HepG2 (cell line): ENCODE measurements around the gene CSNK1E. TPM values are rescaled to one million over a fixed set of nuclear protein-coding genes. Genes with fewer than 3 reads are reported as not detected.

Experiments used
- ATAC-seq: fragments of 200-7000 bp; cut with Tn5 transposase; 3 replicates; pipeline ENCODE4 v1.9.1; 2020; ENCODE audit warnings: mild to moderate bottlenecking, moderate library complexity
- BruUV-seq: library from RNA; stranded (reverse); fragments of 400-500 nt; replicated peaks from 2 replicates; lab custom pipeline; 2021; lab: Mats Ljungman, UMichigan
- CTCF ChIA-PET: fragments of 300-600 bp; formaldehyde crosslinking; extraction: SDS; loops from one replicate; lab custom pipeline; 2021; ENCODE audit warnings: low total read pairs, inconsistent platforms, low intra/inter-chr PET ratio; lab: Yijun Ruan, JAX
- POLR2A ChIA-PET: fragments of 350-600 bp; sonication (Branson Sonifier 250); formaldehyde crosslinking; loops from one replicate; lab custom pipeline; 2020; ENCODE audit warnings: antibody characterized with exemption, inconsistent platforms; lab: Yijun Ruan, JAX
- DNase-seq: peaks from one replicate; pipeline ENCODE4 v3.0.0-alpha.2; 2015; ENCODE audit warnings: low spot score
- FAIRE-seq: peaks from 3 replicates; lab custom pipeline; 2011; peaks lifted over from hg19 to GRCh38; lab: Jason Lieb, UNC
- H2AFZ ChIP-seq: one replicate; pipeline ENCODE4 v1.6.1; 2011; ENCODE audit warnings: low read length, inconsistent platforms
- H3K27ac ChIP-seq: fragments of 300-600 bp; 3 replicates; pipeline ENCODE4 v1.8.0; 2011; ENCODE audit warnings: mixed run types, mild to moderate bottlenecking, mixed read lengths, low read length, inconsistent platforms; ENCODE audit not compliant: insufficient read depth; ENCODE audit errors: extremely low read length
- H3K27me3 ChIP-seq, 2 experiments: fragments of 200-600 bp in 1 of 2; 2 replicates in 1 of 2; 3 replicates in 1 of 2; pipeline versions ENCODE4 v1.6.0 to v1.8.0; 2011; ENCODE audit warnings: low read length in 2 of 2, mild to moderate bottlenecking in 2 of 2, moderate library complexity in 2 of 2, inconsistent platforms in 1 of 2; ENCODE audit not compliant: insufficient read depth in 2 of 2, control insufficient read depth in 1 of 2
- H3K36me3 ChIP-seq, 2 experiments: fragments of 200-600 bp in 1 of 2; replicated peaks in 1 of 2; 2 replicates in 1 of 2; 3 replicates in 1 of 2; pipeline versions ENCODE4 v1.5.1 to v1.8.0; 2011; ENCODE audit warnings: low read length in 2 of 2, inconsistent platforms in 1 of 2; ENCODE audit not compliant: insufficient read depth in 2 of 2, control insufficient read depth in 1 of 2
- H3K4me1 ChIP-seq: 2 replicates; pipeline ENCODE4 v1.5.1; 2012; ENCODE audit warnings: low read length, inconsistent platforms; ENCODE audit not compliant: insufficient read depth
- H3K4me2 ChIP-seq: 2 replicates; pipeline ENCODE4 v1.6.0; 2011; ENCODE audit warnings: low read depth, low read length, inconsistent platforms
- H3K4me3 ChIP-seq, 3 experiments: fragments of 200-600 bp in 1 of 3; sonication (generic), shearing (Covaris generic) in 1 of 3; replicated peaks in 1 of 3; 2 replicates each; pipeline ENCODE4 v1.5.1; 2011 to 2016; ENCODE audit warnings: low read length in 3 of 3, inconsistent platforms in 2 of 3, low read depth in 2 of 3, mild to moderate bottlenecking in 2 of 3, control low read depth in 1 of 3, mixed read lengths in 1 of 3; ENCODE audit not compliant: insufficient read depth in 1 of 3
- H3K79me2 ChIP-seq: one replicate; pipeline ENCODE4 v1.6.1; 2011; ENCODE audit warnings: low read length, inconsistent platforms; ENCODE audit not compliant: insufficient read depth
- H3K9ac ChIP-seq: 2 replicates; pipeline ENCODE4 v1.6.0; 2011; ENCODE audit warnings: mild to moderate bottlenecking, low read depth, low read length, inconsistent platforms; ENCODE audit not compliant: insufficient read depth
- H3K9me3 ChIP-seq: 2 replicates; pipeline ENCODE4 v1.5.1; 2012; ENCODE audit warnings: mild to moderate bottlenecking, low read length
- H4K20me1 ChIP-seq: 2 replicates; pipeline ENCODE4 v1.6.0; 2011; ENCODE audit warnings: inconsistent platforms, mild to moderate bottlenecking, low read length, moderate library complexity; ENCODE audit not compliant: insufficient read depth
- CBX2 ChIP-seq, 2 experiments: fragments of 200-600 bp in 1 of 2; sonication (generic); formaldehyde crosslinking in 1 of 2; IDR thresholded peaks; 2 replicates each; pipeline versions ENCODE4 v1.7.0 to v1.8.1; 2018 to 2022; ENCODE audit warnings: low read depth in 2 of 2, low read length in 1 of 2, mild to moderate bottlenecking in 1 of 2, missing genetic modification reagents in 1 of 2
- HIC2 ChIP-seq: sonication (generic); formaldehyde crosslinking; IDR thresholded peaks from 2 replicates; pipeline ENCODE4 v1.9.0; 2022; ENCODE audit warnings: low read depth, missing genetic modification reagents
- JARID2 ChIP-seq: sonication (generic); formaldehyde crosslinking; IDR thresholded peaks from 2 replicates; pipeline ENCODE4 v1.8.1; 2023; ENCODE audit warnings: missing genetic modification reagents, inconsistent platforms; ENCODE audit not compliant: insufficient replicate concordance
- MIER3 ChIP-seq: IDR thresholded peaks from 2 replicates; pipeline ENCODE4 v1.6.1; 2016; ENCODE audit warnings: missing compliant biosample characterization, borderline replicate concordance
- NFE2L2 ChIP-seq: fragments of 150-350 bp; IDR thresholded peaks from 2 replicates; pipeline ENCODE4 v1.6.1; 2014; ENCODE audit warnings: low read length
- PTBP1 ChIP-seq: fragments of 200-400 bp; formaldehyde crosslinking; IDR thresholded peaks from 2 replicates; pipeline ENCODE4 v1.6.1; 2018; ENCODE audit warnings: low read length, low read depth; ENCODE audit not compliant: poor library complexity, severe bottlenecking
- REST ChIP-seq, 2 experiments: IDR thresholded peaks; 2 replicates each; pipeline ENCODE4 v1.6.1; 2011 to 2012; ENCODE audit warnings: low read length in 2 of 2, borderline replicate concordance in 1 of 2, low read depth in 1 of 2, mild to moderate bottlenecking in 1 of 2, moderate library complexity in 1 of 2
- TOPORS ChIP-seq: sonication (generic); formaldehyde crosslinking; IDR thresholded peaks from 2 replicates; pipeline ENCODE4 v1.8.0; 2023; ENCODE audit warnings: mild to moderate bottlenecking, missing genetic modification reagents
- UBTF ChIP-seq: sonication (generic); formaldehyde crosslinking; IDR thresholded peaks from 2 replicates; pipeline ENCODE4 v1.4.0; 2020; ENCODE audit warnings: mild to moderate bottlenecking, missing genetic modification reagents
- USF2 ChIP-seq, 2 experiments: sonication (generic) in 1 of 2; formaldehyde crosslinking in 1 of 2; IDR thresholded peaks; 2 replicates each; pipeline versions ENCODE4 v1.5.1 to v1.6.1; 2011 to 2020; ENCODE audit warnings: borderline replicate concordance in 1 of 2, low read depth in 1 of 2, low read length in 1 of 2, mild to moderate bottlenecking in 1 of 2, missing genetic modification reagents in 1 of 2, moderate library complexity in 1 of 2
- ZNF12 ChIP-seq: sonication (generic); formaldehyde crosslinking; IDR thresholded peaks from 2 replicates; pipeline ENCODE4 v1.5.0; 2020; ENCODE audit warnings: missing genetic modification reagents
- ZNF143 ChIP-seq: sonication (generic); formaldehyde crosslinking; IDR thresholded peaks from 2 replicates; pipeline ENCODE4 v1.4.0; 2020; ENCODE audit warnings: missing genetic modification reagents
- ZNF264 ChIP-seq: sonication (generic); formaldehyde crosslinking; IDR thresholded peaks from 2 replicates; pipeline ENCODE4 v1.4.0; 2020; ENCODE audit warnings: missing genetic modification reagents
- WGBS: methylation state at CpG from one replicate; pipeline ENCODE4 v1.1.6; 2017; ENCODE audit warnings: low lambda C conversion rate; 5-methylcytosine and 5-hydroxymethylcytosine counted together
- in situ Hi-C: cut with HindIII; loops from 2 replicates; pipeline ENCODE4 v1.10.0; 2017; ENCODE audit warnings: low pct_unique_long_range_greater_than_20kb; ENCODE audit not compliant: extremely low pct_ligation_motif_present
- intact Hi-C: fragments of 100-400 bp; cut with micrococcal nuclease; formaldehyde crosslinking; loops from one replicate; pipeline ENCODE4 v1.10.0; 2022; ENCODE audit not compliant: unreplicated experiment
- polyA plus RNA-seq, 8 experiments: library from polyadenylated mRNA; depleted of rRNA in 3 of 8; stranded (reverse) in 7 of 8; unstranded in 1 of 8; fragments of >200 nt; fragmentation: Illumina TruSeq in 4 of 8; extraction: Trizol in 4 of 8; gene quantifications; 2 replicates each; pipeline versions ENCODE4 v1.2.1 to v1.2.3, GENCODE V29; 2011 to 2016; ENCODE audit warnings: low read depth in 4 of 8, missing spikeins in 1 of 8, mixed read lengths in 1 of 8; ENCODE audit not compliant: insufficient read depth in 1 of 8
- total RNA-seq, 5 experiments: library from RNA; depleted of rRNA; stranded (reverse); fragments of >200 nt; fragmentation: Illumina TruSeq; extraction: Trizol; gene quantifications; 2 replicates each; pipeline ENCODE4 v1.2.3, GENCODE V29; 2016; ENCODE audit warnings: low read depth in 1 of 5

Gene CSNK1E
- total and polyA plus RNA-seq, 2 of the 13 experiments (the other 11 are each of a cell fraction or from before 2014, with no cell fraction given) = 34.7 to 129 TPM

GRCh38 chr22:38246692-38247091 lies 70.5 kb downstream of the CSNK1E start:
- Histone ChIP-seq H2AFZ (no peak overlapping the region), H3K9ac (no peak overlapping the region), H4K20me1 (0 out of 2 replicates have a peak, but pooled peaks cover 7% of the 10 kb centered on the region), H3K4me3 (no peak overlapping the region), H3K4me1 (peaks cover 15% of the 10 kb centered on the region), H3K4me2 (no peak overlapping the region), H3K36me3 (peaks cover 11 to 30% of the 10 kb centered on the region in 2 experiments; a peak in 4 of 5 replicates), H3K27ac (no peak overlapping the region), H3K27me3 (no peaks in the 10 kb centered on the region), H3K9me3 (no peaks in the 10 kb centered on the region), H3K79me2 (peaks cover 7% of the 10 kb centered on the region)
- 98% methylated on average over 5 of the region's 5 CpGs for WGBS
- no TSS peak for BruUV-seq
- ChIA-PET POLR2A (no interaction called here), CTCF (no interaction called here)
- no peak for FAIRE-seq
- intact Hi-C loops (no loop called here), in situ Hi-C loops (no loop called here)
- no peak for DNase-seq
- ATAC-seq = no peak
- TF ChIP-seq USF2 (IDR thresholded peaks at IDR 0.05; ENCODE audit: low read depth, low read length) (no peak), USF2 (CRISPR knock-in tag; IDR thresholded peaks at IDR 0.05; ENCODE audit: borderline replicate concordance) (no peak), HIC2 (CRISPR knock-in tag) (no peak), NFE2L2 (no peak), JARID2 (no peak), ZNF12 (CRISPR knock-in tag) (no peak), PTBP1 (no peak), UBTF (CRISPR knock-in tag) (no peak), TOPORS (CRISPR knock-in tag) (no peak), CBX2 (IDR thresholded peaks at IDR 0.05; ENCODE audit: low read depth, low read length) (no peak), CBX2 (CRISPR knock-in tag; IDR thresholded peaks at IDR 0.05; ENCODE audit: low read depth) (no peak), ZNF264 (no peak), ZNF143 (no peak), MIER3 (CRISPR knock-in tag) (no peak), REST (IDR thresholded peaks at IDR 0.05; ENCODE audit: borderline replicate concordance in 1 of 2, low read depth in 1 of 2, low read length in 2 of 2) (no peak)
